ENCODE results near the gene PTPRJ. TPM values are rescaled to one million over a fixed set of nuclear protein-coding genes. Genes with fewer than 3 reads are reported as not detected.

PTPRJ gene
- total and polyA plus RNA-seq, 2 of the 4 experiments (the other 2 are of a cell fraction), result 5.6 to 14.9 TPM

GRCh38 chr11:48058788-48059187, 78.4 kb downstream of the PTPRJ start:
- DNase-seq (no peak), ATAC-seq (ENCODE audit: low read depth) (no peak)
- no peak overlapping the region for H3K27ac ChIP-seq (ENCODE audit: insufficient read depth, low read length)
- intact Hi-C loops (cut with micrococcal nuclease), result no loop called here
- no peak overlapping the region for H3K23ac ChIP-seq (ENCODE audit: low read depth, low read length)
- H3K27me3 ChIP-seq (ENCODE audit: control insufficient read depth, insufficient read depth, low read length), result no peaks in the 10 kb centered on the region
- H3K4me1 ChIP-seq (ENCODE audit: control insufficient read depth, insufficient read depth, low read length), result peaks cover 15% of the 10 kb centered on the region
- H3K4me2 ChIP-seq (ENCODE audit: low read depth, low read length), result no peak overlapping the region
- ChIA-PET CTCF (no interaction called here), POLR2A (ENCODE audit: unreplicated experiment) (no interaction called here)
- no peak overlapping the region for H3K18ac ChIP-seq (ENCODE audit: low read depth, low read length)
- peaks cover 7% of the 10 kb centered on the region; the same call in 1 of the 2 replicates for H4K20me1 ChIP-seq (ENCODE audit: insufficient read depth, low read length)
- H2AK9ac ChIP-seq (replicated peaks; ENCODE audit: low read depth, low read length, poor library complexity), result no peak overlapping the region
- no peak overlapping the region for H2BK120ac ChIP-seq (ENCODE audit: low read depth, low read length)
- no peak overlapping the region for H3K56ac ChIP-seq (ENCODE audit: extremely low read depth, insufficient read depth, low read length)
- no peaks in the 10 kb centered on the region for H3K9me3 ChIP-seq (ENCODE audit: control insufficient read depth, insufficient read depth, low read length)
- H2BK15ac ChIP-seq (ENCODE audit: low read depth, low read length), result no peak overlapping the region
- no peaks in the 10 kb centered on the region for H3K36me3 ChIP-seq (ENCODE audit: control insufficient read depth, insufficient read depth, low read length)
- 90% methylated on average over 6 of the region's 12 CpGs; no CpG with 5 or more reads in 1 of the 2 experiments for WGBS, 2 experiments (ENCODE audit: extremely low coverage in 2 of 2, insufficient read length in 1 of 2)
- no peak overlapping the region for H3K14ac ChIP-seq (replicated peaks; ENCODE audit: low read depth, low read length)
- H2BK5ac ChIP-seq (ENCODE audit: low read depth, low read length, poor library complexity, severe bottlenecking), result no peak overlapping the region
- no peak overlapping the region for H2BK20ac ChIP-seq (ENCODE audit: low read depth, low read length)
- H3K4ac ChIP-seq (ENCODE audit: low read depth, low read length), result no peak overlapping the region
- peaks cover 45 to 66% of the 10 kb centered on the region in 2 experiments for H3K79me1 ChIP-seq (ENCODE audit: low read depth in 1 of 2, low read length in 2 of 2)
- H4K91ac ChIP-seq (ENCODE audit: insufficient read depth, low read depth, low read length), result no peak overlapping the region
- no peak overlapping the region for H3K9ac ChIP-seq (ENCODE audit: low read depth, low read length)
- H2AFZ ChIP-seq (replicated peaks; ENCODE audit: low read length, poor library complexity), result no peak overlapping the region
- no peak overlapping the region; the same call in 1 of the 2 replicates for H2AK5ac ChIP-seq (ENCODE audit: low read depth, low read length)
- no TSS peak for BruUV-seq (replicated peaks)
- TF ChIP-seq RCOR1 (IDR thresholded peaks at IDR 0.05; ENCODE audit: insufficient replicate concordance, low read length) (no peak), MXI1 (IDR thresholded peaks at IDR 0.05; ENCODE audit: borderline replicate concordance, low read depth, low read length) (no peak), MAZ (IDR thresholded peaks at IDR 0.05; ENCODE audit: borderline replicate concordance, low read depth, low read length) (no peak), SMC3 (IDR thresholded peaks at IDR 0.05; ENCODE audit: low read depth, low read length) (no peak), RFX5 (IDR thresholded peaks at IDR 0.05; ENCODE audit: low read depth, low read length) (no peak)
- no peak overlapping the region for H3K4me3 ChIP-seq (ENCODE audit: insufficient read depth, low read depth, low read length)
- H4K5ac ChIP-seq (ENCODE audit: low read depth, low read length), result no peak overlapping the region
- dilution Hi-C loops (cut with HindIII; ENCODE audit: low sequenced_read_pairs, unreplicated experiment), result no loop called here
- H3K9me1 ChIP-seq (ENCODE audit: insufficient read depth, low read length), result peaks cover 20% of the 10 kb centered on the region
- no peak overlapping the region for H4K8ac ChIP-seq (ENCODE audit: low read depth in 2 of 2, low read length in 2 of 2)
- in situ Hi-C loops (cut with MboI; ENCODE audit: low sequenced_read_pairs), result no loop called here
